ENCODE data around the gene ATG7. TPM values are rescaled to one million over a fixed set of nuclear protein-coding genes. Genes with fewer than 3 reads are reported as not detected.

ATG7 gene
- total and polyA plus RNA-seq, 9 donors: 10.2 to 54.5 (median 37.4) TPM

- 94% methylated on average over 12 of the region's 12 CpGs for WGBS, 3 donors
- DNase-seq: peak in 1 of 5 donors; percentile 23
- Histone ChIP-seq H3K4me1 (ENCODE audit: insufficient read depth) (peaks cover 34% of the 10 kb centered on the region), H3K4me3 (no peak overlapping the region), H3K36me3 (no peaks in the 10 kb centered on the region), H3K27me3 (no peaks in the 10 kb centered on the region), H3K9me3 (no peaks in the 10 kb centered on the region), H3K27ac (no peak overlapping the region)
- TF ChIP-seq POLR2A (IDR thresholded peaks at IDR 0.05) (no peak), EP300 (IDR thresholded peaks at IDR 0.05) (no peak), CTCF (IDR thresholded peaks at IDR 0.05) (no peak)
- intact Hi-C loops (cut with DNase I): no loop called here
These were observed 293.3 kb downstream of the ATG7 start for GRCh38 chr3:11565492-11565891.

- H3K27ac ChIP-seq: no peak overlapping the region
- no peaks in the 10 kb centered on the region for H3K36me3 ChIP-seq
- intact Hi-C loops (cut with DNase I): no loop called here
- H3K4me1 ChIP-seq (ENCODE audit: insufficient read depth): peaks cover 34% of the 10 kb centered on the region
- H3K9me3 ChIP-seq: no peaks in the 10 kb centered on the region
- 96 to 97% (median 96%) methylated on average over 9 of the region's 9 CpGs for WGBS, 3 donors
- peak in 1 of 5 donors; percentile 14 for DNase-seq
- no peaks in the 10 kb centered on the region for H3K27me3 ChIP-seq
- no peak overlapping the region for H3K4me3 ChIP-seq
- TF ChIP-seq CTCF (IDR thresholded peaks at IDR 0.05) (no peak), POLR2A (IDR thresholded peaks at IDR 0.05) (no peak), EP300 (IDR thresholded peaks at IDR 0.05) (no peak)
These were observed 293.7 kb downstream of the ATG7 start for GRCh38 chr3:11565932-11566331.

- H3K27ac ChIP-seq: no peak overlapping the region
- intact Hi-C loops (cut with DNase I): no loop called here
- no peak overlapping the region for H3K4me3 ChIP-seq
- TF ChIP-seq EP300 (IDR thresholded peaks at IDR 0.05): no peak
- TF ChIP-seq POLR2A (IDR thresholded peaks at IDR 0.05): no peak
- TF ChIP-seq CTCF (IDR thresholded peaks at IDR 0.05): no peak
- 93 to 95% (median 93%) methylated on average over 20 of the region's 20 CpGs for WGBS, 3 donors
- H3K36me3 ChIP-seq: no peaks in the 10 kb centered on the region
- peak in 1 of 5 donors; percentile 14 for DNase-seq
- peaks cover 29% of the 10 kb centered on the region for H3K4me1 ChIP-seq (ENCODE audit: insufficient read depth)
- H3K27me3 ChIP-seq: no peaks in the 10 kb centered on the region
- H3K9me3 ChIP-seq: no peaks in the 10 kb centered on the region
These were observed 294.3 kb downstream of the ATG7 start for GRCh38 chr3:11566478-11566877.

DNA sequence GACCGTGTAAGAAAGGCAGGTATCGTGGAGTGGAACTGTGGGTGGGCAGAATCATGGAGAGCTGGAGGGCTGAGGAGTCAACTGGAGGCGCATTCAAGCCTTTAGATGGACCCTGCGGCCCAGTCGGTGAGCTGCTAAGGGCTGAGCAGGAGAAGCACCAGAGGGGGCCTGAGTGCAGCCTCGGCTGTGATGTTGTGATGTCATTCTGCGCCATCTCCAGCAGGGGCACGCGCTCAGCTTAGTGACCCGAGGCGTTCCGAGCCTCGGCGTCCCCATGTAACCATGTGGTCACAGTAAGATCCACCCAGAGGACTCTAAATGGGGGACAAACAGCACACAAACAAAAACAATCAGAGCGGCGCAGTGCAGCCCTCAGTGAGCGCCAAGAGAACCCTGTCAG is 294.7 kb downstream of the ATG7 start:
- WGBS, 3 donors: 83 to 89% (median 88%) methylated on average over 17 of the region's 17 CpGs
- peak in 1 of 5 donors; percentile 19 for DNase-seq
- Histone ChIP-seq H3K9me3 (no peaks in the 10 kb centered on the region), H3K4me3 (no peak overlapping the region), H3K4me1 (ENCODE audit: insufficient read depth) (peaks cover 25% of the 10 kb centered on the region), H3K36me3 (no peaks in the 10 kb centered on the region), H3K27ac (no peak overlapping the region), H3K27me3 (no peaks in the 10 kb centered on the region)
- intact Hi-C loops (cut with DNase I): no loop called here
- TF ChIP-seq POLR2A (IDR thresholded peaks at IDR 0.05) (no peak), CTCF (IDR thresholded peaks at IDR 0.05) (no peak), EP300 (IDR thresholded peaks at IDR 0.05) (no peak)
